ENCODE results near the gene GBP4.

- TF ChIP-seq CTCF (conservative IDR thresholded peaks at IDR 0.05; ENCODE audit: low read depth, low read length): no peak
- TF ChIP-seq EZH2phosphoT487 (IDR thresholded peaks at IDR 0.05; ENCODE audit: borderline replicate concordance, low read length): no peak
- TF ChIP-seq EZH2 (IDR thresholded peaks at IDR 0.05; ENCODE audit: low read length, unreplicated experiment): no peak
Measured at GRCh38 chr1:89170170-89171066, 28.3 kb downstream of the GBP4 start.

Measured in PC-3 (cell line).